Spleen (tissue), 11 donors: Measurements from ENCODE around the gene RIT1. TPM values are rescaled to one million over a fixed set of nuclear protein-coding genes. Genes with fewer than 3 reads are reported as not detected.

Experiments used
- DNase-seq: peaks from one replicate; pipeline ENCODE4 v3.0.0-alpha.2; 2020
- H3K27ac ChIP-seq, 8 donors: fragments of 200-600 bp; sonication (generic) in 7 of 8; 1 replicate in 4 of 8; 2 replicates in 4 of 8; pipeline versions ENCODE4 v1.5.0 to v1.8.0; 2016 to 2021; ENCODE audit warnings: inconsistent platforms in 4 of 8, mild to moderate bottlenecking in 4 of 8, moderate library complexity in 1 of 8
- H3K27me3 ChIP-seq, 7 donors: fragments of 200-600 bp; sonication (generic) in 6 of 7; replicated peaks in 1 of 7; 1 replicate in 4 of 7; 2 replicates in 3 of 7; pipeline versions ENCODE4 v1.5.0 to v1.8.0; 2016 to 2021; ENCODE audit warnings: inconsistent platforms in 3 of 7, mild to moderate bottlenecking in 1 of 7
- H3K36me3 ChIP-seq, 6 donors: fragments of 200-600 bp; sonication (generic) in 5 of 6; 1 replicate in 4 of 6; 2 replicates in 2 of 6; pipeline versions ENCODE4 v1.5.0 to v1.8.0; 2016 to 2021; ENCODE audit warnings: inconsistent platforms in 2 of 6
- H3K4me1 ChIP-seq, 6 donors: fragments of 200-600 bp; sonication (generic) in 5 of 6; 1 replicate in 3 of 6; 2 replicates in 3 of 6; pipeline versions ENCODE4 v1.5.0 to v1.8.0; 2016 to 2021; ENCODE audit warnings: inconsistent platforms in 3 of 6
- H3K4me3 ChIP-seq, 8 donors: fragments of 200-600 bp; sonication (generic) in 7 of 8; 1 replicate in 4 of 8; 2 replicates in 4 of 8; pipeline versions ENCODE4 v1.5.0 to v1.8.0; 2016 to 2021; ENCODE audit warnings: inconsistent platforms in 4 of 8, mild to moderate bottlenecking in 4 of 8, moderate library complexity in 2 of 8
- H3K9me3 ChIP-seq, 8 donors: fragments of 200-600 bp; sonication (generic) in 7 of 8; 1 replicate in 4 of 8; 2 replicates in 4 of 8; pipeline versions ENCODE4 v1.5.0 to v1.8.0; 2016 to 2021; ENCODE audit warnings: inconsistent platforms in 4 of 8
- POLR2A ChIP-seq, 3 donors: fragments of 450-650 bp; IDR thresholded peaks; one replicate each; pipeline ENCODE4 v1.5.1; 2017; ENCODE audit warnings: antibody characterized with exemption in 3 of 3, mild to moderate bottlenecking in 1 of 3
- POLR2AphosphoS5 ChIP-seq, 3 donors: sonication (generic); formaldehyde crosslinking; IDR thresholded peaks; one replicate each; pipeline ENCODE4 v1.5.1; 2017; ENCODE audit warnings: antibody characterized with exemption in 3 of 3
- WGBS, 5 donors: extraction: QIAGEN DNeasy Blood & Tissue Kit in 3 of 5; methylation state at CpG; one replicate each; pipeline versions ENCODE4 v1.1.5 to v1.1.7; 2013 to 2018; 5-methylcytosine and 5-hydroxymethylcytosine counted together
- intact Hi-C: fragments of 100-400 bp; cut with DNase I; formaldehyde crosslinking; loops from one replicate; pipeline ENCODE4 v1.15.0; 2023; ENCODE audit warnings: low total_unique reads
- polyA plus RNA-seq, 3 donors: library from polyadenylated mRNA; stranded (reverse); fragments of 200-250 nt; gene quantifications; one replicate each; pipeline ENCODE4 v1.2.1, GENCODE V29; 2013
- total RNA-seq, 7 donors: library from RNA; depleted of rRNA in 3 of 7; stranded (reverse); fragments of >200 nt in 3 of 7; fragmentation: NEBNext Ultra II Directional in 4 of 7; extraction: Animal tissue kit (Norgen Biotek cat#: 25700) in 4 of 7; gene quantifications; one replicate each; pipeline versions ENCODE4 v1.1.0 to v1.2.1, GENCODE V29; 2016 to 2021
- TF ChIP-seq, protein P1 (sequence below), 11 experiments: fragments of 200-600 bp in 7 of 11; fragments of 450-650 bp in 4 of 11; sonication (generic) in 4 of 11; IDR thresholded peaks in 8 of 11; conservative IDR thresholded peaks in 3 of 11; 1 replicate in 7 of 11; 2 replicates in 4 of 11; pipeline versions ENCODE4 v1.4.0 to v1.8.0; 2016 to 2021; ENCODE audit warnings: antibody characterized with exemption in 11 of 11, inconsistent platforms in 4 of 11, mild to moderate bottlenecking in 1 of 11
- donor health status: healthy with polysubstance abuse.
- donor health status: DM: no; HTN: no; CAD: no; lungs with moderate emphysema.
- donor health status: DM: no; HTN: no; CAD: no.
- donor health status: Bipolar disorder and iron deficiency.
- donor health status: healthy.
- donor health status: DM: no; HTN: no; CAD: no.
- donor health status: DM: yes; HTN: yes; CAD: no.

RIT1 gene
- total and polyA plus RNA-seq, 10 donors = 9.0 to 66.2 (median 51.0) TPM

DNA sequence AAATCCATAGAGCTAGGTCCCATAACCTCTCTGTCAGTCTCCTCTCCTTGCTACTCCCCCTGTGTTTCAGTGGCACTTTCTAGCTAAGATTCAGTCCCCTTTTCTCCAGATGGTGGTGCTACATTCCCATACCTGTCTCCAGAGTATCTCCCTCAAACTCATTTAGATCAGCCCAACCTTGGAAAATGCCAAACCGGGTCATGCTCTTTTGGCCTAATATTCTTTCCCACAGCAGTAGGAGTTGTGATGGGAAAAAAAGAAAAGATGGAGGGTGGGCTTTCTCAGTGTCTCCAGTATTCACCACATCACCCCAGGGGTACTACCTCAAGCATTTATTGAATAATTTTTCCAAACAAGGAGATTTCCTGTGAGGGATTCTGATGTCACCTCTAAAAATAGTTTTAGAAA lies 27.1 kb upstream of the RIT1 start:
- peaks cover 0 to 4% (median 2%) of the 10 kb centered on the region in 6 donors for H3K36me3 ChIP-seq
- peak overlapping the region; percentile 27 to 90 (median 64) for H3K27ac ChIP-seq
- H3K27me3 ChIP-seq = no peaks in the 10 kb centered on the region
- WGBS, 5 donors = 0 to 2% (median 0%) methylated on average over 1 of the region's 1 CpG
- H3K4me3 ChIP-seq = no peak overlapping the region
- no peak for TF ChIP-seq POLR2A (IDR thresholded peaks at IDR 0.05)
- TF ChIP-seq, protein P1, sequence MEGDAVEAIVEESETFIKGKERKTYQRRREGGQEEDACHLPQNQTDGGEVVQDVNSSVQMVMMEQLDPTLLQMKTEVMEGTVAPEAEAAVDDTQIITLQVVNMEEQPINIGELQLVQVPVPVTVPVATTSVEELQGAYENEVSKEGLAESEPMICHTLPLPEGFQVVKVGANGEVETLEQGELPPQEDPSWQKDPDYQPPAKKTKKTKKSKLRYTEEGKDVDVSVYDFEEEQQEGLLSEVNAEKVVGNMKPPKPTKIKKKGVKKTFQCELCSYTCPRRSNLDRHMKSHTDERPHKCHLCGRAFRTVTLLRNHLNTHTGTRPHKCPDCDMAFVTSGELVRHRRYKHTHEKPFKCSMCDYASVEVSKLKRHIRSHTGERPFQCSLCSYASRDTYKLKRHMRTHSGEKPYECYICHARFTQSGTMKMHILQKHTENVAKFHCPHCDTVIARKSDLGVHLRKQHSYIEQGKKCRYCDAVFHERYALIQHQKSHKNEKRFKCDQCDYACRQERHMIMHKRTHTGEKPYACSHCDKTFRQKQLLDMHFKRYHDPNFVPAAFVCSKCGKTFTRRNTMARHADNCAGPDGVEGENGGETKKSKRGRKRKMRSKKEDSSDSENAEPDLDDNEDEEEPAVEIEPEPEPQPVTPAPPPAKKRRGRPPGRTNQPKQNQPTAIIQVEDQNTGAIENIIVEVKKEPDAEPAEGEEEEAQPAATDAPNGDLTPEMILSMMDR (IDR thresholded peaks at IDR 0.05 in 8 of 11, conservative IDR thresholded peaks at IDR 0.05 in 3 of 11) = peak; percentile 50 to 89 (median 74)
- TF ChIP-seq POLR2AphosphoS5 (IDR thresholded peaks at IDR 0.05) = peak in 1 of 3 donors; percentile 41
- peaks cover 48 to 78% (median 68%) of the 10 kb centered on the region in 6 donors for H3K4me1 ChIP-seq
- no peaks in the 10 kb centered on the region for H3K9me3 ChIP-seq
- intact Hi-C loops = no loop called here
- no peak for DNase-seq

DNA sequence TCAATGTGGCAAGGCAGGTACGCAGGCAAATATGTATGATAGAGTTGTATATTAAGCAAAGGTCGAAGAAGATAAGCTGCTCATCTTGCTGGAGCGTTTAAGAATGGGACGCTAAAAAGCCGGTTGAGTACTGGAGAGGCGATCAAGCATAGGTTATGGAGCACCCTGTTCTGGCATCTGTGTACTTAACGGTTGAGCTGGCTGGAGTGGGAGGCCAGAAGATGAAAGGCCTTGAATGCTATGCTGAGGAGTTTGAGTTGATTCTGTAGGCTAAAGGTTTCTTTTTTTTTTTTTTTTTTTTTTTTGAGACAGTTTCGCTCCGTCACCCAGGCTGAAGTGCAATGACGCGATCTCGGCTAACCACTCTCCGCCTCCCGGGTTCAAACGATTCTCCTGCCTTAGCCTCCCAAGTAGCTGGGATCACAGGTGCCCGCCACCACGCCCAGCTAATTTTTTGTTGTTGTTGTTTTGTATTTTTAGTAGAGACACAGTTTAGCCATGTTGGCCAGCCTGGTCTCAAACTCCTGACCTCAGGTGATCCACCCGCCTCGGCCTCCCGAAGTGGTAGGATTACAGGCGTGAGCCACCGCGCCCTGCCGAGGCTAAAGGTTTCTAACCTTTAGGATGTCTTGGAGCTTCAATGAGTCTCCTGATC lies 23.9 kb upstream of the RIT1 start:
- intact Hi-C loops = no loop called here
- 82 to 89% (median 88%) methylated on average over 24 of the region's 24 CpGs for WGBS, 5 donors
- no peaks in the 10 kb centered on the region for H3K9me3 ChIP-seq
- peak overlapping the region; percentile 90 to 95 (median 94) for H3K27ac ChIP-seq
- H3K4me3 ChIP-seq = peak overlapping the region; percentile 35 to 93 (median 76)
- no peak for TF ChIP-seq POLR2AphosphoS5 (IDR thresholded peaks at IDR 0.05)
- TF ChIP-seq, protein P1 (IDR thresholded peaks at IDR 0.05 in 8 of 11, conservative IDR thresholded peaks at IDR 0.05 in 3 of 11) = no peak
- H3K36me3 ChIP-seq = peaks cover 0 to 35% (median 23%) of the 10 kb centered on the region in 6 donors
- H3K4me1 ChIP-seq = peaks cover 49 to 78% (median 68%) of the 10 kb centered on the region in 6 donors
- H3K27me3 ChIP-seq = no peaks in the 10 kb centered on the region
- DNase-seq = no peak

DNA sequence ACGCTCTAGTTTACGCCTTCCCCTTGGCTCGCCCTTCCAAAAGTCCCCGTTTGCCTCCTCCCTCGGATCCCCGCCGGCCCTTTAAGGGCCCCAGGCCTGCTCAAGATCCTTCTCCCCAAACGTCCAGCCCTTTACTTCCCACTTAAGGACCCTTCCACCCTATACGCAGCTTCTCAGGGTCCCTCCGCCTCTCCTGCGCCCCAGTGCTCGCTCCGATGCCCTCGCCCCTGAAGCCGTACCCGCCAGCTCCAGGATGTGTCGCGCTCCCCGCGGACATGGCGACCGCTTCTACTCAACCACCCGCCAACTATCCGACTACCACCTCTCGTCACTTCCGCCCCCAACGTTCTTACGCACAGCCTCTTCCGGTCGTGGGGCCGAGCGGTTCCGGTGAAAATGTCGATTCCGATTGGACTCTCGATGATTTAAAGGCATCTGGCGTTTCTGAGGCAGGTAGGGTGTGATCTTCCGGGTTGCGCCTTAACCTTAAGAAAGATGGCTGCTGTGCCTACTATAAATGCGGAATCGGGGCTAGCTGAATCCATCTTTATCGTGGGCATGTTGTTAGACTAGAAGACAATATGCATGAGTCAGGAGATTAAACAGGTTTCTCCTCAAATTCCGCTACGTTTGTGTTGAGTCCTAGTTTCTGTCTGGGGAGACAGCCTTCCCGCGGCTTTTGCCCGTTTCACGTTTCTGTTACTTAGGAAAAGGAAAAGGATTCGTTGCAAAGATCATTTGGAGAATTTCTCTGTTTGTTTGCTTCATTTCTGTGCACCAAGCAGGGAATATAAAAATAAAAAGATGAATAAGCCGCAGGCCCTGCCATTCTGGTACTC lies 23.2 kb upstream of the RIT1 start, which contains the start of gene KHDC4:
TSS of gene KHDC4 (minus strand) at position 317 of the 839 bp plus-strand sequence. CDS start at position 277, 40 bp downstream.
- TF ChIP-seq POLR2AphosphoS5 (IDR thresholded peaks at IDR 0.05) (peak; percentile 100), POLR2A (IDR thresholded peaks at IDR 0.05) (peak; percentile 66 to 93 (median 89))
- TF ChIP-seq, protein P1 (IDR thresholded peaks at IDR 0.05 in 8 of 11, conservative IDR thresholded peaks at IDR 0.05 in 3 of 11) = peak in 10 of 11 experiments; percentile 26 to 62 (median 41)
- peak within 1 kb of the TSS; percentile 90 to 95 (median 94) for H3K27ac ChIP-seq
- H3K27me3 ChIP-seq = no peaks in the 10 kb centered on the region
- 0 to 1% (median 1%) methylated on average over 41 to 50 of the region's 50 CpGs for WGBS, 5 donors
- DNase-seq = peak; percentile 97
- no peaks in the 10 kb centered on the region for H3K9me3 ChIP-seq
- H3K36me3 ChIP-seq = peaks cover 0 to 42% (median 31%) of the 10 kb centered on the region in 6 donors
- intact Hi-C loops = no loop called here
- peaks cover 45 to 78% (median 65%) of the 10 kb centered on the region in 6 donors for H3K4me1 ChIP-seq
- H3K4me3 ChIP-seq = peak within 1 kb of the TSS; percentile 60 to 93 (median 76)
